H1 (cell line): ENCODE data around the gene TSEN34. TPM values are rescaled to one million over a fixed set of nuclear protein-coding genes. Genes with fewer than 3 reads are reported as not detected.

Experiments
- CTCF ChIA-PET: fragments of 300-600 bp; sonication (Branson Sonifier 250); formaldehyde crosslinking; loops from one replicate; lab custom pipeline; 2021; ENCODE audit not compliant: partially characterized antibody; lab: Charles Lee
- POLR2A ChIA-PET: fragments of 300-600 bp; sonication (Branson Sonifier 250); formaldehyde crosslinking; loops from one replicate; lab custom pipeline; 2021; ENCODE audit warnings: inconsistent platforms; ENCODE audit not compliant: partially characterized antibody; lab: Charles Lee
- DNase-seq, 2 experiments: peaks; one replicate each; pipeline versions ENCODE4 v3.0.0 to v3.0.0-alpha.2; 2010 to 2022; ENCODE audit warnings: low spot score in 2 of 2, low read depth in 1 of 2, mixed read lengths in 1 of 2
- FAIRE-seq: peaks from 2 replicates; lab custom pipeline; 2011; peaks lifted over from hg19 to GRCh38; lab: Jason Lieb, UNC
- H2AFZ ChIP-seq: 2 replicates; pipeline ENCODE4 v1.8.1; 2012; ENCODE audit warnings: low read length, inconsistent platforms
- H2AK5ac ChIP-seq: 2 replicates; pipeline ENCODE4 v1.6.1; 2013; ENCODE audit warnings: low read depth, low read length
- H2BK120ac ChIP-seq: replicated peaks from 2 replicates; pipeline ENCODE3; 2013; ENCODE audit warnings: low read depth, low read length, inconsistent platforms
- H2BK12ac ChIP-seq: 2 replicates; pipeline ENCODE4 v1.6.1; 2013; ENCODE audit warnings: low read depth, low read length
- H2BK15ac ChIP-seq: 2 replicates; pipeline ENCODE4 v1.6.1; 2013; ENCODE audit warnings: low read length
- H2BK20ac ChIP-seq: 2 replicates; pipeline ENCODE4 v1.6.1; 2013; ENCODE audit warnings: low read length
- H2BK5ac ChIP-seq: 2 replicates; pipeline ENCODE4 v1.6.1; 2013; ENCODE audit warnings: low read depth, low read length
- H3K14ac ChIP-seq: 2 replicates; pipeline ENCODE4 v1.6.1; 2013; ENCODE audit warnings: inconsistent platforms; ENCODE audit not compliant: insufficient read length
- H3K18ac ChIP-seq: 2 replicates; pipeline ENCODE4 v1.6.1; 2013; ENCODE audit warnings: low read length; ENCODE audit errors: extremely low read depth
- H3K23ac ChIP-seq: 2 replicates; pipeline ENCODE4 v1.6.1; 2013; ENCODE audit warnings: inconsistent platforms; ENCODE audit not compliant: insufficient read length
- H3K23me2 ChIP-seq: 2 replicates; pipeline ENCODE4 v1.6.1; 2013; ENCODE audit warnings: low read depth, low read length
- H3K27ac ChIP-seq: 2 replicates; pipeline ENCODE4 v1.6.1; 2011; ENCODE audit warnings: low read depth, low read length, inconsistent platforms
- H3K27me3 ChIP-seq, 4 experiments: replicated peaks in 1 of 4; 1 replicate in 1 of 4; 2 replicates in 3 of 4; pipeline versions ENCODE4 v1.6.1 to v1.8.1; 2011 to 2013; ENCODE audit warnings: low read length in 3 of 4, mild to moderate bottlenecking in 3 of 4, inconsistent platforms in 2 of 4, mixed read lengths in 2 of 4, moderate library complexity in 1 of 4; ENCODE audit not compliant: control insufficient read depth in 3 of 4, insufficient read depth in 3 of 4; ENCODE audit errors: extremely low read depth in 1 of 4
- H3K36me3 ChIP-seq, 4 experiments: 2 replicates each; pipeline versions ENCODE4 v1.6.1 to v1.8.1; 2011 to 2013; ENCODE audit warnings: mild to moderate bottlenecking in 4 of 4, low read length in 3 of 4, moderate library complexity in 2 of 4, control low read depth in 1 of 4, inconsistent platforms in 1 of 4; ENCODE audit not compliant: insufficient read depth in 4 of 4, control insufficient read depth in 2 of 4
- H3K4ac ChIP-seq: replicated peaks from 2 replicates; pipeline ENCODE3; 2013; ENCODE audit warnings: low read length, low read depth, mixed read lengths, inconsistent platforms; ENCODE audit not compliant: insufficient read length
- H3K4me1 ChIP-seq, 4 experiments: replicated peaks in 1 of 4; 1 replicate in 1 of 4; 2 replicates in 3 of 4; pipeline versions ENCODE4 v1.6.1 to v1.8.1; 2011 to 2013; ENCODE audit warnings: low read length in 3 of 4, inconsistent platforms in 2 of 4, mixed read lengths in 1 of 4; ENCODE audit not compliant: insufficient read depth in 4 of 4, control insufficient read depth in 3 of 4
- H3K4me2 ChIP-seq, 2 experiments: 2 replicates each; pipeline versions ENCODE4 v1.6.1 to v1.8.1; 2011 to 2013; ENCODE audit warnings: low read depth in 2 of 2, low read length in 2 of 2, control low read depth in 1 of 2, inconsistent platforms in 1 of 2, mild to moderate bottlenecking in 1 of 2; ENCODE audit not compliant: insufficient read depth in 1 of 2
- H3K4me3 ChIP-seq, 4 experiments: fragments of 200-600, 300-600 bp in 1 of 4; sonication (generic), shearing (Covaris generic), sonication (Bioruptor Twin) in 1 of 4; 2 replicates each; pipeline versions ENCODE4 v1.5.1 to v1.8.1; 2011 to 2016; ENCODE audit warnings: low read length in 4 of 4, low read depth in 3 of 4, control low read depth in 2 of 4, inconsistent platforms in 2 of 4, mild to moderate bottlenecking in 2 of 4, mixed read lengths in 1 of 4, moderate library complexity in 1 of 4; ENCODE audit not compliant: insufficient read depth in 2 of 4; ENCODE audit errors: extremely low read depth in 1 of 4
- H3K56ac ChIP-seq: replicated peaks from 2 replicates; pipeline ENCODE3; 2013; ENCODE audit warnings: low read depth, mild to moderate bottlenecking, mixed read lengths, low read length, inconsistent platforms; ENCODE audit not compliant: insufficient read length
- H3K79me1 ChIP-seq: 2 replicates; pipeline ENCODE4 v1.6.1; 2013; ENCODE audit warnings: low read depth, low read length, control low read depth
- H3K79me2 ChIP-seq, 2 experiments: 2 replicates each; pipeline versions ENCODE4 v1.6.1 to v1.8.1; 2012 to 2013; ENCODE audit warnings: low read length in 2 of 2, mild to moderate bottlenecking in 2 of 2, inconsistent platforms in 1 of 2; ENCODE audit not compliant: insufficient read depth in 2 of 2, control insufficient read depth in 1 of 2
- H3K9ac ChIP-seq, 4 experiments: replicated peaks in 1 of 4; 1 replicate in 1 of 4; 2 replicates in 3 of 4; pipeline versions ENCODE4 v1.6.1 to v1.8.1; 2011 to 2013; ENCODE audit warnings: low read depth in 3 of 4, low read length in 3 of 4, control low read depth in 2 of 4, mild to moderate bottlenecking in 2 of 4, moderate library complexity in 2 of 4, inconsistent platforms in 1 of 4; ENCODE audit errors: extremely low read depth in 1 of 4
- H3K9me3 ChIP-seq, 2 experiments: 2 replicates each; pipeline versions ENCODE4 v1.6.1 to v1.8.1; 2012 to 2013; ENCODE audit warnings: mild to moderate bottlenecking in 2 of 2, moderate library complexity in 2 of 2, control low read depth in 1 of 2, inconsistent platforms in 1 of 2, low read depth in 1 of 2, low read length in 1 of 2, mixed read lengths in 1 of 2; ENCODE audit not compliant: insufficient read depth in 2 of 2
- H4K20me1 ChIP-seq, 2 experiments: replicated peaks in 1 of 2; 2 replicates each; pipeline versions ENCODE3 to v1.8.1; 2011 to 2013; ENCODE audit warnings: inconsistent platforms in 2 of 2, low read length in 2 of 2, mild to moderate bottlenecking in 1 of 2; ENCODE audit not compliant: insufficient read depth in 2 of 2, control insufficient read depth in 1 of 2
- H4K5ac ChIP-seq: 2 replicates; pipeline ENCODE4 v1.6.1; 2013; ENCODE audit warnings: low read length, low read depth, mixed read lengths, inconsistent platforms; ENCODE audit not compliant: insufficient read length
- H4K8ac ChIP-seq: 2 replicates; pipeline ENCODE4 v1.8.0; 2013; ENCODE audit warnings: mild to moderate bottlenecking, moderate library complexity, low read length, inconsistent platforms; ENCODE audit not compliant: insufficient read depth; ENCODE audit errors: extremely low read depth
- H4K91ac ChIP-seq: replicated peaks from 2 replicates; pipeline ENCODE3; 2013; ENCODE audit warnings: low read length, mixed read lengths, inconsistent platforms; ENCODE audit not compliant: insufficient read length
- BCL11A ChIP-seq, 2 experiments: IDR thresholded peaks; one replicate each; pipeline ENCODE4 v1.6.1; 2011; ENCODE audit warnings: low read depth in 2 of 2, low read length in 2 of 2, mild to moderate bottlenecking in 2 of 2
- NANOG ChIP-seq: IDR thresholded peaks from 2 replicates; pipeline ENCODE4 v1.6.1; 2011; ENCODE audit warnings: low read length, low read depth, mild to moderate bottlenecking, inconsistent platforms; ENCODE audit not compliant: insufficient read depth, poor library complexity, severe bottlenecking
- NRF1 ChIP-seq: IDR thresholded peaks from 2 replicates; pipeline ENCODE4 v1.6.1; 2011; ENCODE audit warnings: mild to moderate bottlenecking, low read depth, low read length, improper control_type of control experiment
- POLR2A ChIP-seq, 2 experiments: IDR thresholded peaks; 1 replicate in 1 of 2; 2 replicates in 1 of 2; pipeline ENCODE4 v1.6.1; 2011; ENCODE audit warnings: low read depth in 2 of 2, low read length in 2 of 2, mild to moderate bottlenecking in 2 of 2; ENCODE audit errors: control extremely low read depth in 1 of 2
- POLR2AphosphoS5 ChIP-seq: IDR thresholded peaks from 2 replicates; pipeline ENCODE4 v1.6.1; 2011; ENCODE audit warnings: low read depth, low read length
- RAD21 ChIP-seq, 2 experiments: IDR thresholded peaks in 1 of 2; conservative IDR thresholded peaks in 1 of 2; 2 replicates each; pipeline ENCODE4 v1.6.1; 2011; ENCODE audit warnings: low read depth in 2 of 2, low read length in 2 of 2, improper control_type of control experiment in 1 of 2, inconsistent platforms in 1 of 2, mild to moderate bottlenecking in 1 of 2, moderate library complexity in 1 of 2
- RNF2 ChIP-seq: fragments of 200-900, 300-1000 bp; sonication (generic); IDR thresholded peaks from 2 replicates; pipeline ENCODE4 v1.7.1; 2016; ENCODE audit warnings: borderline replicate concordance, low read depth, mild to moderate bottlenecking, antibody characterized with exemption, low read length; ENCODE audit not compliant: poor library complexity, severe bottlenecking; ENCODE audit errors: missing control alignments
- SIN3A ChIP-seq, 2 experiments: IDR thresholded peaks in 1 of 2; conservative IDR thresholded peaks in 1 of 2; 2 replicates each; pipeline ENCODE4 v1.6.1; 2011 to 2012; ENCODE audit warnings: low read length in 2 of 2, improper control_type of control experiment in 1 of 2, low read depth in 1 of 2, mild to moderate bottlenecking in 1 of 2
- SP4 ChIP-seq: IDR thresholded peaks from 2 replicates; pipeline ENCODE4 v1.6.1; 2012; ENCODE audit warnings: low read length, inconsistent platforms
- SUZ12 ChIP-seq: fragments of 200-600 bp; sonication (generic); IDR thresholded peaks from 2 replicates; pipeline ENCODE4 v1.6.1; 2012; ENCODE audit warnings: mild to moderate bottlenecking, inconsistent platforms, low read length, moderate library complexity, mixed read lengths
- TBP ChIP-seq: IDR thresholded peaks from 2 replicates; pipeline ENCODE4 v1.6.1; 2011; ENCODE audit warnings: low read depth, low read length, improper control_type of control experiment
- WGBS, 2 experiments: shearing (Covaris generic) in 1 of 2; methylation state at CpG; one replicate each; pipeline versions ENCODE4 v1.1.6 to v1.1.7; 2013 to 2015; ENCODE audit warnings: low lambda C conversion rate in 2 of 2, mixed read lengths in 2 of 2, inconsistent platforms in 1 of 2, low coverage in 1 of 2, missing lambda C conversion rate in 1 of 2; ENCODE audit not compliant: insufficient replicate concordance in 2 of 2, insufficient coverage in 1 of 2, insufficient read length in 1 of 2; ENCODE audit errors: extremely low coverage in 1 of 2, missing lambda C conversion rate in 1 of 2; 5-methylcytosine and 5-hydroxymethylcytosine counted together
- polyA plus RNA-seq, 7 experiments: library from polyadenylated mRNA; depleted of rRNA in 3 of 7; stranded (reverse) in 5 of 7; unstranded in 2 of 7; fragments of >200 nt in 5 of 7; fragments of 200-250 nt in 2 of 7; gene quantifications; 1 replicate in 5 of 7; 2 replicates in 1 of 7; 4 replicates in 1 of 7; pipeline versions ENCODE4 v1.2.1 to v1.2.3, GENCODE V29; 2011 to 2013; ENCODE audit warnings: missing spikeins in 2 of 7, mixed read lengths in 2 of 7
- total RNA-seq: library from RNA; stranded (reverse); fragmentation: NEBNext Ultra II Directional; extraction: Animal tissue kit (Norgen Biotek cat#: 25700); gene quantifications from 2 replicates; pipeline ENCODE4 v1.2.1, GENCODE V29; 2021

Gene TSEN34
- total and polyA plus RNA-seq, 2 of the 8 experiments (the other 6 are each of a cell fraction or from before 2014, with no cell fraction given): 22.5 to 52.3 TPM

DNA sequence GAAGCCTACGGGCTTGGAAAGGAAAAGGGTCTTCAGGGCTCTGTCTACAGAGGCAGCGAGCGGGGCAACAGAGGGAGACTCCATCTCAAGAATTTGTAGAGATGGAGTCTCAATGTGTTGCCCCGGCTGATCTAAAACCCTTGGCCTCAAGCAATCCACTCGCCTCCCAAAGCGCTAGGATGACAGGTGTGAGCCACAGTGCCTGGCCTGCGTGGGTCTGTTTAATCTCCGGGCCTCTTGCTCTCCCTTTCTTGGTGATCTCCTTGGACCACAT lies 17.6 kb downstream of the TSEN34 start:
- Histone ChIP-seq H3K4me3 (no peak overlapping the region), H3K18ac (no peak overlapping the region), H3K27me3 (no peaks in the 10 kb centered on the region), H2BK15ac (no peak overlapping the region), H2BK20ac (no peak overlapping the region), H4K20me1 (peaks cover 39 to 42% of the 10 kb centered on the region in 2 experiments), H4K8ac (0 out of 2 replicates have a peak overlapping the region, but pooled peaks have one; percentile 69), H3K79me1 (peaks cover 15% of the 10 kb centered on the region), H4K91ac (no peak overlapping the region), H3K27ac (no peak overlapping the region), H3K79me2 (peaks cover 5 to 32% of the 10 kb centered on the region in 2 experiments), H3K56ac (no peak overlapping the region), H2AK5ac (no peak overlapping the region), H2BK12ac (no peak overlapping the region), H3K23me2 (peaks cover 2% of the 10 kb centered on the region; the same call in 1 of the 2 replicates), H3K9me3 (no peaks in the 10 kb centered on the region), H3K4me2 (no peak overlapping the region), H2AFZ (no peak overlapping the region), H4K5ac (no peak overlapping the region), H3K36me3 (peaks cover 34 to 46% (median 43%) of the 10 kb centered on the region in 4 experiments), H3K4me1 (peaks cover 6 to 10% (median 6%) of the 10 kb centered on the region in 4 experiments; a peak in 6 of 7 replicates), H3K9ac (no peak overlapping the region; a peak in 1 of 7 replicates), H2BK5ac (no peak overlapping the region), H3K4ac (no peak overlapping the region)
- DNase-seq (no peak), FAIRE-seq (no peak)
- ChIA-PET POLR2A (interaction anchor here (0.6 to 23.4 kb wide), 21 partner anchors 9 to 121 kb away, joined by 3 to 909 read pairs (median 6); partner anchors contain the start of genes CNOT3, LILRB2, LILRB3 and LILRB5), CTCF (interaction anchor here (1.0 to 1.6 kb wide), 7 partner anchors 19 to 58 kb away, joined by 3 to 6 read pairs (median 4); partner anchors contain the start of gene LILRB5)
- 88% methylated on average over 8 of the region's 8 CpGs; no CpG with 5 or more reads in 1 of the 2 experiments for WGBS, 2 experiments
- TF ChIP-seq POLR2A (IDR thresholded peaks at IDR 0.05; ENCODE audit: control extremely low read depth in 1 of 2, low read depth in 2 of 2, low read length in 2 of 2) (peak in 1 of 2 experiments; percentile 82; a peak in 2 of 3 replicates), SUZ12 (no peak), POLR2AphosphoS5 (no peak), TBP (no peak), RNF2 (no peak), NANOG (no peak), RAD21 (IDR thresholded peaks at IDR 0.05 in 1 of 2, conservative IDR thresholded peaks at IDR 0.05 in 1 of 2; ENCODE audit: low read depth in 2 of 2, low read length in 2 of 2) (no peak), SP4 (no peak), NRF1 (no peak), SIN3A (conservative IDR thresholded peaks at IDR 0.05 in 1 of 2, IDR thresholded peaks at IDR 0.05 in 1 of 2; ENCODE audit: low read depth in 1 of 2, low read length in 2 of 2) (0 out of 4 replicates have a peak, but pooled peaks of 1 of the 2 experiments have one; percentile 22), BCL11A (IDR thresholded peaks at IDR 0.05; ENCODE audit: low read depth in 2 of 2, low read length in 2 of 2) (no peak)
- TF ChIP-seq, all 59 proteins: peak for 2
- Histone ChIP-seq H3K14ac (no peak overlapping the region), H2BK120ac (no peak overlapping the region), H3K23ac (no peak overlapping the region)
